Measurements from ENCODE around the gene BICDL2. TPM values are rescaled to one million over a fixed set of nuclear protein-coding genes. Genes with fewer than 3 reads are reported as not detected.

The BICDL2 gene
- total and polyA plus RNA-seq, 9 of the 15 experiments (the other 6 are each of a cell fraction or from before 2014, with no cell fraction given), result 0.09 to 0.28 (median 0.09) TPM; not detected in 6

- TF ChIP-seq ZBTB40 (IDR thresholded peaks at IDR 0.05) (no peak), ZBTB40 (CRISPR knock-in tag; IDR thresholded peaks at IDR 0.05) (no peak), CBX5 (IDR thresholded peaks at IDR 0.05; ENCODE audit: borderline replicate concordance, low read depth) (no peak), MIER1 (IDR thresholded peaks at IDR 0.05; ENCODE audit: low read depth) (no peak), ZNF431 (CRISPR knock-in tag; IDR thresholded peaks at IDR 0.05) (no peak), PRDM10 (IDR thresholded peaks at IDR 0.05; ENCODE audit: partially characterized antibody) (peak; percentile 46), NCOA6 (IDR thresholded peaks at IDR 0.05) (no peak), CREB3L1 (IDR thresholded peaks at IDR 0.05; ENCODE audit: borderline replicate concordance, low read depth) (no peak), JUND (IDR thresholded peaks at IDR 0.05; ENCODE audit: borderline replicate concordance, low read depth, low read length) (peak; percentile 56; the same call in 1 of the 2 replicates), JUND (tag; IDR thresholded peaks at IDR 0.05; ENCODE audit: borderline replicate concordance, low read depth, low read length) (no peak; the same call in 2 of the 3 replicates), MYC (IDR thresholded peaks at IDR 0.05; ENCODE audit: low read depth, low read length) (0 out of 2 replicates have a peak, but pooled peaks have one; percentile 3), MYC (CRISPR knock-in tag; IDR thresholded peaks at IDR 0.05; ENCODE audit: borderline replicate concordance, low read depth) (no peak), EGR1 (conservative IDR thresholded peaks at IDR 0.05) (peak; percentile 78), CEBPB (tag; IDR thresholded peaks at IDR 0.05) (no peak), ATF1 (CRISPR knock-in tag; IDR thresholded peaks at IDR 0.05) (no peak), ATF1 (tag; IDR thresholded peaks at IDR 0.05) (0 out of 2 replicates have a peak, but pooled peaks have one; percentile 18)
These were observed 28.1 kb downstream of the BICDL2 start (continued) for GRCh38 chr16:3008690-3009037.

Measured in K562 (cell line).